ENCODE results near the gene RGS7. TPM values are rescaled to one million over a fixed set of nuclear protein-coding genes. Genes with fewer than 3 reads are reported as not detected.

The RGS7 gene
- total and polyA plus RNA-seq, 2 of the 8 experiments (the other 6 are each of a cell fraction or from before 2014, with no cell fraction given) = 1.6 to 3.0 TPM

- no peaks in the 10 kb centered on the region for H3K79me1 ChIP-seq (ENCODE audit: low read depth, low read length)
- no peak overlapping the region for H2BK15ac ChIP-seq (ENCODE audit: low read length)
- H3K14ac ChIP-seq (ENCODE audit: insufficient read length) = no peak overlapping the region
- H2BK20ac ChIP-seq (ENCODE audit: low read length) = no peak overlapping the region
- DNase-seq (ENCODE audit: low read depth in 1 of 2, low spot score in 2 of 2) (no peak), FAIRE-seq (no peak)
- no peak overlapping the region for H3K27ac ChIP-seq (ENCODE audit: low read depth, low read length)
- no peak overlapping the region for H4K8ac ChIP-seq (ENCODE audit: extremely low read depth, insufficient read depth, low read length)
- H3K4ac ChIP-seq (replicated peaks; ENCODE audit: insufficient read length, low read depth, low read length) = no peak overlapping the region
- H2BK120ac ChIP-seq (replicated peaks; ENCODE audit: low read depth, low read length) = no peak overlapping the region
- H3K9ac ChIP-seq (replicated peaks in 1 of 4; ENCODE audit: extremely low read depth in 1 of 4, low read depth in 3 of 4, low read length in 3 of 4) = no peak overlapping the region
- no peaks in the 10 kb centered on the region for H3K9me3 ChIP-seq (ENCODE audit: insufficient read depth in 2 of 2, low read depth in 1 of 2, low read length in 1 of 2)
- 75% methylated on average over 3 of the region's 3 CpGs; no CpG with 5 or more reads in 1 of the 2 experiments for WGBS, 2 experiments (ENCODE audit: extremely low coverage in 1 of 2, insufficient coverage in 1 of 2, insufficient read length in 1 of 2, insufficient replicate concordance in 2 of 2, low coverage in 1 of 2, low lambda C conversion rate in 2 of 2, missing lambda C conversion rate in 1 of 2)
- H3K4me1 ChIP-seq (replicated peaks in 1 of 4; ENCODE audit: control insufficient read depth in 3 of 4, insufficient read depth in 4 of 4, low read length in 3 of 4) = no peaks in the 10 kb centered on the region; a peak in 1 of 7 replicates
- H3K56ac ChIP-seq (replicated peaks; ENCODE audit: insufficient read length, low read depth, low read length) = no peak overlapping the region
- no peaks in the 10 kb centered on the region for H3K79me2 ChIP-seq (ENCODE audit: control insufficient read depth in 1 of 2, insufficient read depth in 2 of 2, low read length in 2 of 2)
- no peaks in the 10 kb centered on the region for H4K20me1 ChIP-seq (replicated peaks in 1 of 2; ENCODE audit: control insufficient read depth in 1 of 2, insufficient read depth in 2 of 2, low read length in 2 of 2)
- no peak overlapping the region for H4K91ac ChIP-seq (replicated peaks; ENCODE audit: insufficient read length, low read length)
- H4K5ac ChIP-seq (ENCODE audit: insufficient read length, low read depth, low read length) = no peak overlapping the region
- no peak overlapping the region for H3K18ac ChIP-seq (ENCODE audit: extremely low read depth, low read length)
- H2AK5ac ChIP-seq (ENCODE audit: low read depth, low read length) = no peak overlapping the region
- no peak overlapping the region for H3K23ac ChIP-seq (ENCODE audit: insufficient read length)
- peaks cover 0 to 10% (median 6%) of the 10 kb centered on the region in 4 experiments; a peak in 3 of 7 replicates for H3K27me3 ChIP-seq (replicated peaks in 1 of 4; ENCODE audit: control insufficient read depth in 3 of 4, extremely low read depth in 1 of 4, insufficient read depth in 3 of 4, low read length in 3 of 4)
- no peaks in the 10 kb centered on the region for H3K36me3 ChIP-seq (ENCODE audit: control insufficient read depth in 2 of 4, insufficient read depth in 4 of 4, low read length in 3 of 4)
- H2AFZ ChIP-seq (ENCODE audit: low read length) = no peak overlapping the region
- H2BK12ac ChIP-seq (ENCODE audit: low read depth, low read length) = no peak overlapping the region
- ChIA-PET CTCF (ENCODE audit: partially characterized antibody) (no interaction called here), POLR2A (ENCODE audit: partially characterized antibody) (no interaction called here)
- TF ChIP-seq GTF2F1 (IDR thresholded peaks at IDR 0.05; ENCODE audit: borderline replicate concordance, low read depth, low read length) = no peak
- H3K23me2 ChIP-seq (ENCODE audit: low read depth, low read length) = peaks cover 5% of the 10 kb centered on the region
- no peak overlapping the region for H3K4me3 ChIP-seq (ENCODE audit: extremely low read depth in 1 of 4, insufficient read depth in 2 of 4, low read depth in 3 of 4, low read length in 4 of 4)
- no peak overlapping the region for H2BK5ac ChIP-seq (ENCODE audit: low read depth, low read length)
- no peak overlapping the region for H3K4me2 ChIP-seq (ENCODE audit: insufficient read depth in 1 of 2, low read depth in 2 of 2, low read length in 2 of 2)
Observed at GRCh38 chr1:241351841-241352240, 5.2 kb downstream of the RGS7 start.
